GM13977 (cell line): ENCODE results near the gene JOSD2.
A peak's percentile ranks its signal among the peaks of the same experiment; 100 is the strongest.

ENCODE experiments used
- DNase-seq: peaks from one replicate; pipeline ENCODE4 v3.0.0; 2012; ENCODE audit warnings: low spot score
- CTCF ChIP-seq: IDR thresholded peaks from 2 replicates; pipeline ENCODE4 v1.5.1; 2012; ENCODE audit warnings: mild to moderate bottlenecking, control low read depth; ENCODE audit not compliant: insufficient read depth; ENCODE audit errors: extremely low read depth, missing control alignments
- in situ Hi-C: fragments of 300-500 bp; cut with MboI; formaldehyde crosslinking; loops from one replicate; pipeline ENCODE4 v1.12.0; 2022; ENCODE audit warnings: low sequenced_read_pairs, low pct_unique_long_range_greater_than_20kb, mixed read lengths, inconsistent platforms; ENCODE audit not compliant: unreplicated experiment

The JOSD2 gene

GRCh38 chr19:50501568-50502475, 9.2 kb downstream of the JOSD2 start:
- in situ Hi-C loops: no loop called here

GRCh38 chr19:50501186-50501567, 9.8 kb downstream of the JOSD2 start:
- in situ Hi-C loops: no loop called here
- no peak for TF ChIP-seq CTCF
- no peak for DNase-seq

More at GRCh38 chr19:50501568-50502475, 9.2 kb downstream of the JOSD2 start:
- DNase-seq: no peak
- TF ChIP-seq CTCF: no peak

GRCh38 chr19:50500753-50501151, 10.2 kb downstream of the JOSD2 start:
- in situ Hi-C loops: no loop called here
- no peak for TF ChIP-seq CTCF

GRCh38 chr19:50500060-50500752, 10.8 kb downstream of the JOSD2 start:
- in situ Hi-C loops: no loop called here
- peak; percentile 77 for DNase-seq
- peak; percentile 28 for TF ChIP-seq CTCF

More at GRCh38 chr19:50500753-50501151, 10.2 kb downstream of the JOSD2 start:
- DNase-seq: no peak

- in situ Hi-C loops: no loop called here
- no peak for DNase-seq
- no peak for TF ChIP-seq CTCF
Observed at GRCh38 chr19:50498219-50499056, 12.6 kb downstream of the JOSD2 start.

GRCh38 chr19:50497022-50497405, 14.0 kb downstream of the JOSD2 start:
- in situ Hi-C loops: no loop called here
- no peak for TF ChIP-seq CTCF
- DNase-seq: no peak
